ENCODE measurements around the gene MYH13.

Gene MYH13

GRCh38 chr17:10372906-10373305 lies at the start of gene MYH13:
MYH13 (minus strand) TSS chr17:10373006; CDS start chr17:10364530, 8,476 bp downstream.
- in situ Hi-C loops (cut with MboI; ENCODE audit: low sequenced_read_pairs), result no loop called here

GRCh38 chr17:10421900-10422542 lies 49.2 kb upstream of the MYH13 start, which contains the start of gene MYH8:
MYH8 (minus strand) TSS chr17:10421950; CDS start chr17:10420227, 1,723 bp downstream.
- in situ Hi-C loops (cut with MboI; ENCODE audit: low sequenced_read_pairs), result no loop called here

- in situ Hi-C loops (cut with MboI; ENCODE audit: low sequenced_read_pairs), result no loop called here
Observed at GRCh38 chr17:10421211-10421610, 48.4 kb upstream of the MYH13 start.

GRCh38 chr17:10420811-10421210 lies 48.0 kb upstream of the MYH13 start:
- in situ Hi-C loops (cut with MboI; ENCODE audit: low sequenced_read_pairs), result no loop called here

GRCh38 chr17:10417431-10417830 lies 44.6 kb upstream of the MYH13 start:
- in situ Hi-C loops (cut with MboI; ENCODE audit: low sequenced_read_pairs), result no loop called here

GRCh38 chr17:10415161-10415560 lies 42.4 kb upstream of the MYH13 start:
- in situ Hi-C loops (cut with MboI; ENCODE audit: low sequenced_read_pairs), result no loop called here

- in situ Hi-C loops (cut with MboI; ENCODE audit: low sequenced_read_pairs), result no loop called here
Observed at GRCh38 chr17:10403589-10403988, 30.8 kb upstream of the MYH13 start.

- in situ Hi-C loops (cut with MboI; ENCODE audit: low sequenced_read_pairs), result no loop called here
Observed at GRCh38 chr17:10398352-10398751, 25.5 kb upstream of the MYH13 start.

GRCh38 chr17:10396524-10397163 lies 23.8 kb upstream of the MYH13 start:
- in situ Hi-C loops (cut with MboI; ENCODE audit: low sequenced_read_pairs), result no loop called here

- in situ Hi-C loops (cut with MboI; ENCODE audit: low sequenced_read_pairs), result no loop called here
Observed at GRCh38 chr17:10394201-10394887, 21.5 kb upstream of the MYH13 start.

- in situ Hi-C loops (cut with MboI; ENCODE audit: low sequenced_read_pairs), result no loop called here
Observed at GRCh38 chr17:10392880-10393279, 20.1 kb upstream of the MYH13 start.

- in situ Hi-C loops (cut with MboI; ENCODE audit: low sequenced_read_pairs), result no loop called here
Observed at GRCh38 chr17:10385871-10386270, 13.1 kb upstream of the MYH13 start.

GRCh38 chr17:10384175-10384574 lies 11.4 kb upstream of the MYH13 start:
- in situ Hi-C loops (cut with MboI; ENCODE audit: low sequenced_read_pairs), result no loop called here

- in situ Hi-C loops (cut with MboI; ENCODE audit: low sequenced_read_pairs), result no loop called here
Observed at GRCh38 chr17:10380631-10381408, 8.0 kb upstream of the MYH13 start.

- in situ Hi-C loops (cut with MboI; ENCODE audit: low sequenced_read_pairs), result no loop called here
Observed at GRCh38 chr17:10370016-10370608, 2.7 kb downstream of the MYH13 start.

GRCh38 chr17:10369239-10369638 lies 3.6 kb downstream of the MYH13 start:
- in situ Hi-C loops (cut with MboI; ENCODE audit: low sequenced_read_pairs), result no loop called here

- in situ Hi-C loops (cut with MboI; ENCODE audit: low sequenced_read_pairs), result no loop called here
Observed at GRCh38 chr17:10368561-10368960, 4.2 kb downstream of the MYH13 start.

- in situ Hi-C loops (cut with MboI; ENCODE audit: low sequenced_read_pairs), result no loop called here
Observed at GRCh38 chr17:10360578-10360977, 12.2 kb downstream of the MYH13 start.

- in situ Hi-C loops (cut with MboI; ENCODE audit: low sequenced_read_pairs), result no loop called here
Observed at GRCh38 chr17:10357768-10358167, 15.0 kb downstream of the MYH13 start.

GRCh38 chr17:10354651-10355050 lies 18.2 kb downstream of the MYH13 start:
- in situ Hi-C loops (cut with MboI; ENCODE audit: low sequenced_read_pairs), result no loop called here

GRCh38 chr17:10352893-10353292 lies 19.9 kb downstream of the MYH13 start:
- in situ Hi-C loops (cut with MboI; ENCODE audit: low sequenced_read_pairs), result no loop called here
